Retina (tissue), 1 donor: ENCODE measurements around the gene HECTD4.
A peak's percentile ranks its signal among the peaks of the same experiment; 100 is the strongest.

ENCODE experiments used
- DNase-seq: peaks from one replicate; pipeline ENCODE4 v3.0.0-alpha.2; 2016

The HECTD4 gene

GRCh38 chr12:112151766-112152541, 230.3 kb downstream of the HECTD4 start:
- DNase-seq, result no peak

- no peak for DNase-seq
Observed at GRCh38 chr12:112149596-112149995, 232.6 kb downstream of the HECTD4 start.

DNA sequence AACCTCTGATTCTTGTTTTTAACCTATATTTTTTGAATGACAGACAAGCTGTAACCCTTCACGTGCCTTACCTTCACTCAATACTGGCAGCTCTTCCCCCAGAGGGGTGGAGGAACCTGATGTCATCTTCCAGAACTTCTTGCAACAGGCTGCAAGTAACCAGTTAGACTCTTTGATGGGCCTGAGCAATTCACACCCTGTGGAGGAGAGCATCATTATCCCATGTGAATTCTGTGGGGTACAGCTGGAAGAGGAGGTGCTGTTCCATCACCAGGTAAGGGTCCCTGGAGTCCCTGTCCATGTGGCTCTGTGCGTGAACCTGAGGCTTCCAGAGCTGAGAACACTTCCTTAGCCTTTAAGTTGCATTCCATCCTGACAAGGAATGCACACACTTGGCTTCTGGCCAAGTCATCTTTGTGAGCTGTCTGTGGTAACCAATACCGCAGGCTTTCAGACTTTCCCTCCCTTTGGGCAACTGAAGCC, 234.2 kb downstream of the HECTD4 start:
- DNase-seq, result no peak

DNA sequence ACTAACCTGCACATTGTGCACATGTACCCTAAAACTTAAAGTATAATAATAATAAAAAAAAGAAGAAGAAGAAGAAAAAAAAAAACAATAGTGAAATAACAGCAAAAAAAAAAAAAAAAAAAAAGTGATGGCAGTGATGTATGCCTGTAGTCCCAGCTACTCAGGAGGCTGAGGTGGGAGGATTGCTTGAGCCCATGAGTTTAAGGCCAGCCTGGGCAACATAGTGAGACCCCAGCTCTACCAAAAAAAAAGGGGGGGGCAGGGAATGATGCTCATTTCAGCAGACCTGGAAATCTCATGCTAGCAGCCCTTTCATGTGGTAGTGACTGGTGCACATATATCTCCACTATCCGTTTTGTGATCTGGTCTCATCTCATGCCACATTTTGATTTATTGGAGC, 236.1 kb downstream of the HECTD4 start:
- DNase-seq, result no peak

GRCh38 chr12:112140728-112141127, 241.5 kb downstream of the HECTD4 start:
- DNase-seq, result no peak

DNA sequence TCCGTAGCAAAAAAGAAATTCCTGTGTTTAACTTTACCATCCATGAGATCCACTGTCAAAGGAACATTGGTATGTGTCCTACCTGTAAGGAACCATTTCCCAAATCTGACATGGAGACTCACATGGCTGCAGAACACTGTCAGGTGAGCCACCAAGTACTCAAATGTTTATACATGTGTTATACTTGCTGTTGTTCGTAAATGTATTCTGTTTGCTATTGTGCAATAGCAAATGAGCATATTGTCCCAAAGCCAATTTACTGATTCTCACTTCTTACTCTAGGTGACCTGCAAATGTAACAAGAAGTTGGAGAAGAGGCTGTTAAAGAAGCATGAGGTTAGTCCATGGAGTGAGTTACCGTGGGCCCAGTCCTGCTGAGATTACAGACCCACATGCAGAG, 247.5 kb downstream of the HECTD4 start:
- DNase-seq, result no peak

GRCh38 chr12:112133418-112133817, 248.8 kb downstream of the HECTD4 start:
- DNase-seq, result no peak

GRCh38 chr12:112131686-112132085, 250.5 kb downstream of the HECTD4 start:
- DNase-seq, result no peak

- no peak for DNase-seq
Observed at GRCh38 chr12:112130441-112130998, 251.7 kb downstream of the HECTD4 start.

DNA sequence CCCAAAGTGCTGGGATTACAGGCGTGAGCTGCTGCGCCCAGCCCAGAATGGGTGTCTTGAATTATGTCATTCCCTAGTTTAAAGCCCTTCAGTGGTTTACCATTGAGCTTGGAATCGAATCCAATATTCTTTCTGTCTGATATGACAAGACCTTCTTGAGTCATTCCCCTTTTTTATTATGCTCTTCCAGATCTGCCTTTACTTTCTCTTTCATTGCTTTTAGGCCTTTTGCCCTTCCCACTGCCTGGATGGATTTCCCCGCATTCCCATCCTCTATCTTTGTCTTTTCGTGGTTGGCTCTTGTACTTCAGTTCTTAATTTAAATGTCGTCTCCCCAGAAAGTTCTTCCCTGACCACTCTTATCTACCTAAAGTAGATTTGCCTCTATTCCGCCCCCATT, 255.3 kb downstream of the HECTD4 start:
- no peak for DNase-seq

DNA sequence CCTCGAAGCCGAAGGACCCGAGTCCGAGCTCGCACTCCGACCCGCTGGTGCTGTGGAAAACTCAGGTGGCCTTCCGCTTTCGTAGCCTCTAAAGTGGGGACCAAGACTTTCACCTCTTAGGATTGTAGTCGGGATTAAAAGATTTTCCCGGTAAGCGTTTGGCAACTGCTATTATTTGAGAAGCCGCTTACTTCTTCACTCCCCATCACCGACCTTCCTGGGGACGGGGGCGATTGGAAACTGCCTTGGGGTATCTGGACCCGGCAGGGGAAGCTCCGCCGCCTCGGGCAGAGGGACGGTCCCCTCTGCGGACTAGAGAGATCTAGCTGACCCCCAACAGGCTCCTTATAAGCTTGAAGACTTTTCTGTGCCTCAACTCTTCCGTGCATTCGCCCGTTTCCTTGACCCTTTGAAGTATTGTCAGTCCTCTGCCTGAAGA, 256.2 kb downstream of the HECTD4 start:
- no peak for DNase-seq

- DNase-seq, result peak; percentile 98
Observed at GRCh38 chr12:112125250-112125999, 256.8 kb downstream of the HECTD4 start, which contains the start of gene TRAFD1. Gene TRAFD1, plus strand, starts transcription at chr12:112125560. Its CDS starts 4,963 bp downstream, at chr12:112130523.

GRCh38 chr12:112124918-112125249, 257.3 kb downstream of the HECTD4 start:
- no peak for DNase-seq

- DNase-seq, result no peak
Observed at GRCh38 chr12:112122823-112123690, 259.2 kb downstream of the HECTD4 start.

- DNase-seq, result no peak
Observed at GRCh38 chr12:112121780-112122565, 260.3 kb downstream of the HECTD4 start.

GRCh38 chr12:112117685-112118084, 264.5 kb downstream of the HECTD4 start:
- no peak for DNase-seq

DNA sequence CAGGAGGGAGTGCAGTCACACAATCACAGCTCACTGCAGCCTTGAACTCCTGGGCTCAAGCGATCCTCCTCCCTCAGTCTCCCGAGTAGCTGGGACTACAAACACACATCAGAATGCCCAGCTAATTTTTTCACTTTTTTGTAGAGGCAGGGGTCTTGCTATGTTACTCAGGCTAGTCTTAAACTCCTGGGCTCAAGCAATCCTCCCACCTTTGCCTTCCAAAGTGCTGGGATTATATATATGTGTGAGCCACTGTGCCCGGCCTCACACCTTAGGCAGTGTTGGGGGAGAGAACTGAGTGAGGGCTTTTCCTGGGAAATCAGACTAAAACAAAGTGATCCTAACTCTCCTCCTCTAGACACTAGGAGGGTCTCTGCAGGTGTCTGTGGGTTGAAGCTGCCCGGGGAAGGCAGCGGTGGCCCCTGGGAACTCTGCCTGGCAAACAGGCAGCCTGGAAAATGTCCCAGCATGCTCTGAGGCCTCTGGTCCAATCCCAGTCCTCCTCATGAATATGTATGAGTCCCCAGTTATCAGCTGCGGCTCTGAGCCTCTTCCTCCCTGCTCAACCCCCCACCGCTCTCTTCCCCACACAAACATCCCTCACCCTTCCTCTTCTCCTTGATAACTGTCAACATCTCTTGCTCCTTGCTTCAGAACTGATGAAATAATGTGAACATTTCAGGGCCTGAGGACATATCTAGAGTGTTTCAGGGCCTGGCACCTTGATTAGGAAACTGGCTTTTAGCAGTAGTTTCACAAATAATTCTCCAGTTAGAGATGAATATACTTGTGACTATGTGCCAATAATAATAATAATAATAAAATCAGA, 265.8 kb downstream of the HECTD4 start:
- peak; percentile 89 for DNase-seq

DNA sequence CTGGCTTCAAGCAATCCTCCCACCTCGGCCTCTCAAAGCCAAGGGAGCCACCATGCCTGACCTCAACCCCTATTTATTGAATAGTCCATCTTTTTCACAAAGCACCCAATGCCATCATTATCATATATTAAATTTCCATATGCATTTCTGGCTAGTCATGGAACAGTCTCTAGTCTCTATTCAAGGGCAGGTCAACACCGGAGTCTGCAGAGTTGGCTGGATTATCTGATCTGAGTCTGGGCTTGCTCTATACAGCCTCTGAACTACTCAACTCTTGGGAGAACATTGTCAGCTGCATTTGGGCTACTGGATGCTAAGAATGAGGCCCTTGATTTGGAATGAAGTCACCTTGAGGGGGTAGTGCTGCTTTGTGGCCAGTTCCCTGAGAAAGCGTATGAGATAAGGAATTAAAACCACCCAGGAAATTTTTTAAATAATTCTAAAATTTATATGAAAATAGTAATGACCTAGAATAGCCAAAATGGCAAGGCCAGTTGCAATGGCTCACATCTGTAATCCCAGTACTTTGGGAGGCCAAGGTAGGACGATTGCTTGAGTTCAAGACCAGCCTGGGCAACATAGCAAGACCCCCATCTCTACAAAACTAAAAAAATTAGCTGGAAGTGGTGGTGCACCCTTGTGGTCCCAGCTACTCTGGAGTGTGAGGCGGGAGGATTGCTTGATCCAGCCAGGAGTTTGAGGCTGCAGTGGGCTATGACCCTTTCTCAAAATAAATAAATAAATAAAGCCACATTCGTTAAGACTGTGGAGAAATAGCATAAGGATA, 266.8 kb downstream of the HECTD4 start:
- no peak for DNase-seq

GRCh38 chr12:112112409-112113133, 269.7 kb downstream of the HECTD4 start:
- DNase-seq, result no peak
